Testis (tissue), 2 donors: Measurements from ENCODE around the gene DENND11.

Source experiments
- POLR2A ChIP-seq: fragments of 450-650 bp; IDR thresholded peaks from one replicate; pipeline ENCODE4 v1.6.1; 2017; ENCODE audit warnings: antibody characterized with exemption, mild to moderate bottlenecking, moderate library complexity
- TF ChIP-seq, protein P1 (sequence below), 3 experiments: fragments of 450-650 bp in 2 of 3; fragments of 200-600 bp in 1 of 3; sonication (generic) in 1 of 3; IDR thresholded peaks; one replicate each; pipeline ENCODE4 v1.5.1; 2016 to 2019; ENCODE audit warnings: antibody characterized with exemption in 3 of 3, mild to moderate bottlenecking in 2 of 3, moderate library complexity in 1 of 3

DNA sequence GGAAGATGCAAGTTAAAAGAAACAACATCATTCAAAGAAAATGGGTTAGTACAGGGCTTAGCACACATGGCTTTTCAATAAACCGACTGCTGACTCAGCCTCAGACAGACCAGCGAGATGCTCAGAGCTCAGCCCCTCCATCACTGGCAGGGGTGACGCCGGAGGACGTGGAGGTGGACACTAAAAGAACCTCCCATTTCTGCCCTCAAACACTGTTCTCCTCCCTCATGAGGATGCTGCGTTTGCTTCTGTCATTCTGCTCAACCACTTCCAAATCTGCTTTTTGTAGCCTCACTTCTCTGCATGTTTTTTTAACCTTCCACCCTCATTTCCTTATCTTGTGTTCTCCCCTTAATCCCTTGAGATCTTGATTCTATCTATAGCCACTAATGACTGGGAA is 15.3 kb downstream of the DENND11 start:
- TF ChIP-seq, protein P1, sequence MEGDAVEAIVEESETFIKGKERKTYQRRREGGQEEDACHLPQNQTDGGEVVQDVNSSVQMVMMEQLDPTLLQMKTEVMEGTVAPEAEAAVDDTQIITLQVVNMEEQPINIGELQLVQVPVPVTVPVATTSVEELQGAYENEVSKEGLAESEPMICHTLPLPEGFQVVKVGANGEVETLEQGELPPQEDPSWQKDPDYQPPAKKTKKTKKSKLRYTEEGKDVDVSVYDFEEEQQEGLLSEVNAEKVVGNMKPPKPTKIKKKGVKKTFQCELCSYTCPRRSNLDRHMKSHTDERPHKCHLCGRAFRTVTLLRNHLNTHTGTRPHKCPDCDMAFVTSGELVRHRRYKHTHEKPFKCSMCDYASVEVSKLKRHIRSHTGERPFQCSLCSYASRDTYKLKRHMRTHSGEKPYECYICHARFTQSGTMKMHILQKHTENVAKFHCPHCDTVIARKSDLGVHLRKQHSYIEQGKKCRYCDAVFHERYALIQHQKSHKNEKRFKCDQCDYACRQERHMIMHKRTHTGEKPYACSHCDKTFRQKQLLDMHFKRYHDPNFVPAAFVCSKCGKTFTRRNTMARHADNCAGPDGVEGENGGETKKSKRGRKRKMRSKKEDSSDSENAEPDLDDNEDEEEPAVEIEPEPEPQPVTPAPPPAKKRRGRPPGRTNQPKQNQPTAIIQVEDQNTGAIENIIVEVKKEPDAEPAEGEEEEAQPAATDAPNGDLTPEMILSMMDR (IDR thresholded peaks at IDR 0.05), result no peak
- no peak for TF ChIP-seq POLR2A
